GM23338 (cell line): Measurements from ENCODE around the gene COL8A2. TPM values are rescaled to one million over a fixed set of nuclear protein-coding genes. Genes with fewer than 3 reads are reported as not detected.

ENCODE experiments used
- ATAC-seq: fragments of 200-7000 bp; cut with Tn5 transposase; 3 replicates; pipeline ENCODE4 v1.9.1; 2020
- DNase-seq: peaks from one replicate; pipeline ENCODE4 v3.0.0-alpha.2; 2015; ENCODE audit warnings: low spot score
- H2AFZ ChIP-seq: fragments of 200-600 bp; sonication (generic); 2 replicates; pipeline ENCODE4 v1.8.0; 2016; ENCODE audit warnings: antibody characterized with exemption, mild to moderate bottlenecking, moderate library complexity
- H3F3A ChIP-seq: fragments of 200-600 bp; sonication (generic); replicated peaks from 2 replicates; pipeline ENCODE4 v1.8.0; 2017; ENCODE audit warnings: antibody characterized with exemption, mixed run types, low read depth
- H3K27ac ChIP-seq: fragments of 200-600 bp; sonication (generic); 2 replicates; pipeline ENCODE4 v1.6.1; 2016; ENCODE audit warnings: low read depth
- H3K27me3 ChIP-seq: fragments of 200-600 bp; sonication (generic); 2 replicates; pipeline ENCODE4 v1.8.0; 2016; ENCODE audit warnings: mild to moderate bottlenecking, mixed run types, moderate library complexity; ENCODE audit not compliant: insufficient read depth
- H3K36me3 ChIP-seq: fragments of 200-600 bp; sonication (generic); 2 replicates; pipeline ENCODE4 v1.8.0; 2016; ENCODE audit warnings: mild to moderate bottlenecking; ENCODE audit not compliant: insufficient read depth
- H3K4me1 ChIP-seq: fragments of 200-600 bp; sonication (generic); 2 replicates; pipeline ENCODE4 v1.8.0; 2016; ENCODE audit warnings: mild to moderate bottlenecking, moderate library complexity; ENCODE audit not compliant: insufficient read depth
- H3K4me2 ChIP-seq: fragments of 200-600 bp; sonication (generic); 2 replicates; pipeline ENCODE4 v1.7.1; 2017; ENCODE audit warnings: mixed run types
- H3K4me3 ChIP-seq: fragments of 200-600 bp; sonication (generic); 2 replicates; pipeline ENCODE4 v1.6.1; 2016; ENCODE audit warnings: mixed run types
- H3K79me2 ChIP-seq: fragments of 200-600 bp; sonication (generic); replicated peaks from 2 replicates; pipeline ENCODE4 v1.8.0; 2017; ENCODE audit warnings: mild to moderate bottlenecking; ENCODE audit not compliant: insufficient read depth
- H3K9me2 ChIP-seq: fragments of 200-600 bp; sonication (generic); 2 replicates; pipeline ENCODE4 v1.8.0; 2017; ENCODE audit not compliant: insufficient read depth
- H4K20me1 ChIP-seq: fragments of 200-600 bp; sonication (generic); replicated peaks from 2 replicates; pipeline ENCODE4 v1.8.0; 2017; ENCODE audit warnings: mild to moderate bottlenecking; ENCODE audit not compliant: insufficient read depth
- H3K27ac Mint-ChIP-seq: 2 replicates; pipeline ENCODE4 v1.8.0; 2020; ENCODE audit warnings: inconsistent platforms, mild to moderate bottlenecking, moderate library complexity, mixed read lengths
- H3K27me3 Mint-ChIP-seq: 3 replicates; pipeline ENCODE4 v1.8.0; 2022; ENCODE audit warnings: low read depth, mild to moderate bottlenecking, moderate library complexity, mixed read lengths, inconsistent platforms; ENCODE audit not compliant: insufficient read depth, poor library complexity
- H3K36me3 Mint-ChIP-seq: 3 replicates; pipeline ENCODE4 v1.8.0; 2021; ENCODE audit warnings: low read depth, mild to moderate bottlenecking, inconsistent platforms, moderate library complexity, mixed read lengths
- H3K4me1 Mint-ChIP-seq: 3 replicates; pipeline ENCODE4 v1.8.0; 2020; ENCODE audit warnings: mild to moderate bottlenecking, inconsistent platforms, mixed read lengths
- H3K4me3 Mint-ChIP-seq: 3 replicates; pipeline ENCODE4 v1.8.0; 2021; ENCODE audit warnings: moderate library complexity, mild to moderate bottlenecking, inconsistent platforms, mixed read lengths
- H3K9me3 Mint-ChIP-seq: 3 replicates; pipeline ENCODE4 v1.8.0; 2020; ENCODE audit warnings: moderate library complexity, mild to moderate bottlenecking, inconsistent platforms, mixed read lengths
- CREB1 ChIP-seq: fragments of 250-450 bp; sonication (Bioruptor Pico); IDR thresholded peaks from 2 replicates; pipeline ENCODE4 v1.5.0; 2020; ENCODE audit warnings: low read depth, mild to moderate bottlenecking, moderate library complexity
- EZH2phosphoT487 ChIP-seq: fragments of 200-600 bp; sonication (generic); IDR thresholded peaks from one replicate; pipeline ENCODE4 v1.8.1; 2018; ENCODE audit warnings: antibody characterized with exemption; ENCODE audit not compliant: unreplicated experiment
- POLR2AphosphoS5 ChIP-seq: IDR thresholded peaks from 2 replicates; pipeline ENCODE4 v1.6.1; 2016; ENCODE audit warnings: antibody characterized with exemption, low read depth
- STAT1 ChIP-seq: IDR thresholded peaks from one replicate; pipeline ENCODE4 v1.6.1; 2016; ENCODE audit warnings: antibody characterized with exemption; ENCODE audit not compliant: unreplicated experiment
- ZNF114 ChIP-seq: fragments of 250-450 bp; sonication (Bioruptor Pico); IDR thresholded peaks from 2 replicates; pipeline ENCODE4 v1.5.0; 2020; ENCODE audit warnings: mild to moderate bottlenecking, moderate library complexity
- ZNF462 ChIP-seq: fragments of 250-450 bp; sonication (Bioruptor Pico); IDR thresholded peaks from 2 replicates; pipeline ENCODE4 v1.5.0; 2020; ENCODE audit warnings: mild to moderate bottlenecking, moderate library complexity
- polyA plus RNA-seq: library from polyadenylated mRNA; unstranded; fragments of >200 nt; fragmentation: Nextera tagmentation; extraction: Ambion mirVana; gene quantifications from 2 replicates; pipeline ENCODE4 v1.2.1, GENCODE V29; 2016
- total RNA-seq: library from RNA; depleted of rRNA; stranded (reverse); fragments of >200 nt; shearing (Covaris generic); gene quantifications from 2 replicates; pipeline ENCODE4 v1.2.3, GENCODE V29; 2014
- TF ChIP-seq, protein P1 (sequence below), 2 experiments: fragments of 200-600 bp in 1 of 2; sonication (generic) in 1 of 2; conservative IDR thresholded peaks; 2 replicates each; pipeline versions ENCODE4 v1.5.1 to v1.6.1; 2016 to 2017; ENCODE audit warnings: antibody characterized with exemption in 2 of 2, low read depth in 2 of 2, mild to moderate bottlenecking in 2 of 2, moderate library complexity in 1 of 2
- TF ChIP-seq, protein P2 (sequence below): IDR thresholded peaks from one replicate; pipeline ENCODE4 v1.6.1; 2018; ENCODE audit warnings: antibody characterized with exemption; ENCODE audit not compliant: unreplicated experiment

The COL8A2 gene
- total and polyA plus RNA-seq, 2 experiments from 2014 or later, result 0.95 to 4.9 TPM

DNA sequence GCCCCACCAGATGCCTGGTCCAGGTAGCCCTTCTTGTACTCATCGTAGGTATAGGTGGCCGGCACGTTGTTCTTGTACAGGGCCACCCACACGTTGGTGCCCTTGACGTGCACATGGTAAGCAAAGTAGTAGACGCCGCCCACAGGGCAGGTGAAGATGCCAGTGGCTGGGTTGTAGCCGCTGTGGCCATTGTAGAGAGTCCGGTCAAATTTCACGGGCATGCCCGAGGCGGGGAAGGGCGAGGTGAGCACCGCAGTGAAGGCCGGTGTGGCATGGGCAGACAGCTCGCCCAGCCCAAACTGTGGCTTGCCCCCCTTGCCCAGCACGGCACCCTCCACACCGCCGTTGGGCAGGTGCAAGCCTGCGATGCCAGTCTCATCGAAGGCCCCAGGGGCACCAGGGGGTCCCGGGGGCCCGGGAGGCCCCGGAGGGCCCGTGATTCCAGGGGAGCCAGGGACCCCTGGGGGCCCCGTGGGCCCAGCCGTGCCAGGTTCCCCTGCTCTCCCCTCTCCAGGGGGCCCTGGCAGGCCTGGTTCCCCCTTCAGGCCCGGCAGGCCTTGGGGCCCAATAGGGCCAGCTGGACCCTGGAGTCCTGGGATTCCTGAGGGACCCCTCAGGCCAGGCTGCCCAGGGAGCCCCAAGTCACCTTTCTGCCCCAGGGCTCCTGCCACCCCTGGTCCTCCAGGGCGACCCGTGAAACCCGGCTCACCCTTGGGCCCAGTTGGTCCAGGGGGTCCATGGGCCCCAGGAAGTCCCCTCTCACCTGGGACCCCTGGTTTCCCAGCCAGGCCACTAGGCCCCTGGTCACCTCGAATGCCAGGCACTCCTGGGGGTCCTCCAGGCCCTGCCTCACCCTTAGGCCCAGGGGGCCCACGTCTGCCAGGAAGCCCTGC lies 27.1 kb downstream of the COL8A2 start:
- no peak for DNase-seq
- no peak overlapping the region; the same call in 2 of the 3 replicates for H3K4me3 Mint-ChIP-seq
- H3K27ac Mint-ChIP-seq, result peak overlapping the region; percentile 81

More for the DNA sequence above, 27.1 kb downstream of the COL8A2 start:
- H3K36me3 ChIP-seq, result peaks cover 7% of the 10 kb centered on the region; the same call in 1 of the 2 replicates
- peaks cover 17% of the 10 kb centered on the region for H3K36me3 Mint-ChIP-seq
- no peak overlapping the region for H3K4me3 ChIP-seq
- peaks cover 17% of the 10 kb centered on the region for H3K4me1 Mint-ChIP-seq
- H3K4me2 ChIP-seq, result no peak overlapping the region
- H3F3A ChIP-seq, result 0 out of 2 replicates have a peak, but pooled peaks cover 16% of the 10 kb centered on the region
- no peaks in the 10 kb centered on the region for H3K79me2 ChIP-seq
- H3K27me3 ChIP-seq, result no peaks in the 10 kb centered on the region
- no peak overlapping the region for H3K27ac ChIP-seq
- H4K20me1 ChIP-seq, result no peaks in the 10 kb centered on the region
- no peak for ATAC-seq
- H3K9me2 ChIP-seq, result no peaks in the 10 kb centered on the region
- H3K4me1 ChIP-seq, result peaks cover 6% of the 10 kb centered on the region
- peaks cover 3% of the 10 kb centered on the region for H3K27me3 Mint-ChIP-seq
- peak overlapping the region; percentile 84; the same call in 1 of the 2 replicates for H2AFZ ChIP-seq
- no peak for TF ChIP-seq EZH2phosphoT487
- TF ChIP-seq CREB1 (CRISPR knock-in tag), result no peak
- TF ChIP-seq, protein P1, sequence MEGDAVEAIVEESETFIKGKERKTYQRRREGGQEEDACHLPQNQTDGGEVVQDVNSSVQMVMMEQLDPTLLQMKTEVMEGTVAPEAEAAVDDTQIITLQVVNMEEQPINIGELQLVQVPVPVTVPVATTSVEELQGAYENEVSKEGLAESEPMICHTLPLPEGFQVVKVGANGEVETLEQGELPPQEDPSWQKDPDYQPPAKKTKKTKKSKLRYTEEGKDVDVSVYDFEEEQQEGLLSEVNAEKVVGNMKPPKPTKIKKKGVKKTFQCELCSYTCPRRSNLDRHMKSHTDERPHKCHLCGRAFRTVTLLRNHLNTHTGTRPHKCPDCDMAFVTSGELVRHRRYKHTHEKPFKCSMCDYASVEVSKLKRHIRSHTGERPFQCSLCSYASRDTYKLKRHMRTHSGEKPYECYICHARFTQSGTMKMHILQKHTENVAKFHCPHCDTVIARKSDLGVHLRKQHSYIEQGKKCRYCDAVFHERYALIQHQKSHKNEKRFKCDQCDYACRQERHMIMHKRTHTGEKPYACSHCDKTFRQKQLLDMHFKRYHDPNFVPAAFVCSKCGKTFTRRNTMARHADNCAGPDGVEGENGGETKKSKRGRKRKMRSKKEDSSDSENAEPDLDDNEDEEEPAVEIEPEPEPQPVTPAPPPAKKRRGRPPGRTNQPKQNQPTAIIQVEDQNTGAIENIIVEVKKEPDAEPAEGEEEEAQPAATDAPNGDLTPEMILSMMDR (conservative IDR thresholded peaks at IDR 0.05; ENCODE audit: low read depth in 2 of 2), result no peak
- no peak for TF ChIP-seq ZNF114 (CRISPR knock-in tag)
- no peak for TF ChIP-seq STAT1
- TF ChIP-seq, protein P2, sequence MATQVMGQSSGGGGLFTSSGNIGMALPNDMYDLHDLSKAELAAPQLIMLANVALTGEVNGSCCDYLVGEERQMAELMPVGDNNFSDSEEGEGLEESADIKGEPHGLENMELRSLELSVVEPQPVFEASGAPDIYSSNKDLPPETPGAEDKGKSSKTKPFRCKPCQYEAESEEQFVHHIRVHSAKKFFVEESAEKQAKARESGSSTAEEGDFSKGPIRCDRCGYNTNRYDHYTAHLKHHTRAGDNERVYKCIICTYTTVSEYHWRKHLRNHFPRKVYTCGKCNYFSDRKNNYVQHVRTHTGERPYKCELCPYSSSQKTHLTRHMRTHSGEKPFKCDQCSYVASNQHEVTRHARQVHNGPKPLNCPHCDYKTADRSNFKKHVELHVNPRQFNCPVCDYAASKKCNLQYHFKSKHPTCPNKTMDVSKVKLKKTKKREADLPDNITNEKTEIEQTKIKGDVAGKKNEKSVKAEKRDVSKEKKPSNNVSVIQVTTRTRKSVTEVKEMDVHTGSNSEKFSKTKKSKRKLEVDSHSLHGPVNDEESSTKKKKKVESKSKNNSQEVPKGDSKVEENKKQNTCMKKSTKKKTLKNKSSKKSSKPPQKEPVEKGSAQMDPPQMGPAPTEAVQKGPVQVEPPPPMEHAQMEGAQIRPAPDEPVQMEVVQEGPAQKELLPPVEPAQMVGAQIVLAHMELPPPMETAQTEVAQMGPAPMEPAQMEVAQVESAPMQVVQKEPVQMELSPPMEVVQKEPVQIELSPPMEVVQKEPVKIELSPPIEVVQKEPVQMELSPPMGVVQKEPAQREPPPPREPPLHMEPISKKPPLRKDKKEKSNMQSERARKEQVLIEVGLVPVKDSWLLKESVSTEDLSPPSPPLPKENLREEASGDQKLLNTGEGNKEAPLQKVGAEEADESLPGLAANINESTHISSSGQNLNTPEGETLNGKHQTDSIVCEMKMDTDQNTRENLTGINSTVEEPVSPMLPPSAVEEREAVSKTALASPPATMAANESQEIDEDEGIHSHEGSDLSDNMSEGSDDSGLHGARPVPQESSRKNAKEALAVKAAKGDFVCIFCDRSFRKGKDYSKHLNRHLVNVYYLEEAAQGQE, result no peak
- TF ChIP-seq POLR2AphosphoS5, result no peak
- TF ChIP-seq ZNF462, result no peak
- H3K9me3 Mint-ChIP-seq, result no peaks in the 10 kb centered on the region; the same call in 2 of the 3 replicates
